ENCODE data around the gene APCDD1. TPM values are rescaled to one million over a fixed set of nuclear protein-coding genes. Genes with fewer than 3 reads are reported as not detected.

The APCDD1 gene
- total and polyA plus RNA-seq, 2 of the 13 experiments (the other 11 are each of a cell fraction or from before 2014, with no cell fraction given), result 2.1 to 8.6 TPM

DNA sequence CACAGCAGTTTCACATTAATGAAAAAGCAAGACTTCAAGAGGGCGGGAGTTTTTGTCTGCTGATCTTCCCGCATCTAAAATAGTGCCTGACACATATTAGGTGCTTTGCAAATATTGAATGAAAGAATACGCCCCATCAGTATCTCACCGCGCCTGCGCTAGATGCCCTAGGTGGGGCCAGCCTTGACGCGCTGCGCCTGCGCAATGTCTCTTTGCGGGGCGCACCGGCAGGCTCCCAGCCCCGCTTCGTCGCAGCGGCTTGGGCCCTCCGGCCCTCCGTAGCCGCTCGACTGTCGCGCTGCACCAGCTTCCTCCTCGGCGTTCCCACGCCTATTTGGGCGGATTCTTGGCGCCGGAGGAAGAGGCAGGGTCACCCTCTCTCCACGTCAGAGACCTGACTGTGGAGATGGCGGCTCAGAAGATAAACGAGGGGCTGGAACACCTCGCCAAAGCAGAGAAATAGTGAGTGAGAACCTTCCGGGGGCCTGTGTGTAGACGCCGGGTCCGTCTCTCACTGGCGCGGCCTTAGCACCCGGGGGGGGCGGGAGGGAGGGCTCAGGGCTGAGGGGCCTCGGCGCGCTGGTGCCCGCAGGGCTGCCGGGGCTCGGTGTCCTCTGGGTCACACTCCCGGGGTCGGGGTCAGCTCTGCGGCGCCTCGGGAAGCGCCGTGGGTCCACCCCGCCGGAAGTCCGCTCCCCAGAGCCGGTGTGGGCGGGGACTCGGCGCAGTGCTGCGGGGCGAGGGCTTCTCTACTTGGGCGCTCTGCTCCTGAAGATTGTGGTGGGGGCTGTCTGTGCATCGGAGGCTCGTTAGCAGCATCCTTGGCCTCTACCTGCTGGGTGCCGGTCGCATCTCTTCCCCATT is 71.5 kb downstream of the APCDD1 start, which contains the start of gene NAPG (continued):
- TF ChIP-seq, protein P1, sequence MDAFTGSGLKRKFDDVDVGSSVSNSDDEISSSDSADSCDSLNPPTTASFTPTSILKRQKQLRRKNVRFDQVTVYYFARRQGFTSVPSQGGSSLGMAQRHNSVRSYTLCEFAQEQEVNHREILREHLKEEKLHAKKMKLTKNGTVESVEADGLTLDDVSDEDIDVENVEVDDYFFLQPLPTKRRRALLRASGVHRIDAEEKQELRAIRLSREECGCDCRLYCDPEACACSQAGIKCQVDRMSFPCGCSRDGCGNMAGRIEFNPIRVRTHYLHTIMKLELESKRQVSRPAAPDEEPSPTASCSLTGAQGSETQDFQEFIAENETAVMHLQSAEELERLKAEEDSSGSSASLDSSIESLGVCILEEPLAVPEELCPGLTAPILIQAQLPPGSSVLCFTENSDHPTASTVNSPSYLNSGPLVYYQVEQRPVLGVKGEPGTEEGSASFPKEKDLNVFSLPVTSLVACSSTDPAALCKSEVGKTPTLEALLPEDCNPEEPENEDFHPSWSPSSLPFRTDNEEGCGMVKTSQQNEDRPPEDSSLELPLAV (CRISPR knock-in tag; conservative IDR thresholded peaks at IDR 0.05; ENCODE audit: low read depth), result no peak
- peak; percentile 37; the same call in 1 of the 2 replicates for TF ChIP-seq ZNF121 (CRISPR knock-in tag; IDR thresholded peaks at IDR 0.05)
- TF ChIP-seq TBL1XR1 (IDR thresholded peaks at IDR 0.05; ENCODE audit: borderline replicate concordance, low read length, partially characterized antibody), result peak; percentile 13
- TF ChIP-seq POLR2A (IDR thresholded peaks at IDR 0.05; ENCODE audit: insufficient read depth in 1 of 2, low read depth in 2 of 2, low read length in 2 of 2), result peak; percentile 63 to 77
- TF ChIP-seq ZSCAN20 (CRISPR knock-in tag; IDR thresholded peaks at IDR 0.05; ENCODE audit: borderline replicate concordance), result 0 out of 2 replicates have a peak, but pooled peaks have one; percentile 25
- TF ChIP-seq SP2 (CRISPR knock-in tag; IDR thresholded peaks at IDR 0.05), result no peak
- TF ChIP-seq PRMT3 (CRISPR knock-in tag; IDR thresholded peaks at IDR 0.05; ENCODE audit: borderline replicate concordance, low read depth), result no peak
- TF ChIP-seq HNF4A (CRISPR knock-in tag; IDR thresholded peaks at IDR 0.05), result peak; percentile 25; the same call in 1 of the 2 replicates
- TF ChIP-seq SP5 (CRISPR knock-in tag; IDR thresholded peaks at IDR 0.05; ENCODE audit: borderline replicate concordance, low read depth), result 0 out of 2 replicates have a peak, but pooled peaks have one; percentile 30
- TF ChIP-seq KDM2A (CRISPR knock-in tag; IDR thresholded peaks at IDR 0.05; ENCODE audit: borderline replicate concordance, low read depth), result peak; percentile 89
- TF ChIP-seq ZNF777 (CRISPR knock-in tag; IDR thresholded peaks at IDR 0.05), result 0 out of 2 replicates have a peak, but pooled peaks have one; percentile 44
- no peak for TF ChIP-seq ZNF326 (CRISPR knock-in tag; IDR thresholded peaks at IDR 0.05; ENCODE audit: borderline replicate concordance)
- TF ChIP-seq, protein P2, sequence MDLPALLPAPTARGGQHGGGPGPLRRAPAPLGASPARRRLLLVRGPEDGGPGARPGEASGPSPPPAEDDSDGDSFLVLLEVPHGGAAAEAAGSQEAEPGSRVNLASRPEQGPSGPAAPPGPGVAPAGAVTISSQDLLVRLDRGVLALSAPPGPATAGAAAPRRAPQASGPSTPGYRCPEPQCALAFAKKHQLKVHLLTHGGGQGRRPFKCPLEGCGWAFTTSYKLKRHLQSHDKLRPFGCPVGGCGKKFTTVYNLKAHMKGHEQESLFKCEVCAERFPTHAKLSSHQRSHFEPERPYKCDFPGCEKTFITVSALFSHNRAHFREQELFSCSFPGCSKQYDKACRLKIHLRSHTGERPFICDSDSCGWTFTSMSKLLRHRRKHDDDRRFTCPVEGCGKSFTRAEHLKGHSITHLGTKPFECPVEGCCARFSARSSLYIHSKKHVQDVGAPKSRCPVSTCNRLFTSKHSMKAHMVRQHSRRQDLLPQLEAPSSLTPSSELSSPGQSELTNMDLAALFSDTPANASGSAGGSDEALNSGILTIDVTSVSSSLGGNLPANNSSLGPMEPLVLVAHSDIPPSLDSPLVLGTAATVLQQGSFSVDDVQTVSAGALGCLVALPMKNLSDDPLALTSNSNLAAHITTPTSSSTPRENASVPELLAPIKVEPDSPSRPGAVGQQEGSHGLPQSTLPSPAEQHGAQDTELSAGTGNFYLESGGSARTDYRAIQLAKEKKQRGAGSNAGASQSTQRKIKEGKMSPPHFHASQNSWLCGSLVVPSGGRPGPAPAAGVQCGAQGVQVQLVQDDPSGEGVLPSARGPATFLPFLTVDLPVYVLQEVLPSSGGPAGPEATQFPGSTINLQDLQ (CRISPR knock-in tag; IDR thresholded peaks at IDR 0.05), result no peak
- TF ChIP-seq, protein P3, sequence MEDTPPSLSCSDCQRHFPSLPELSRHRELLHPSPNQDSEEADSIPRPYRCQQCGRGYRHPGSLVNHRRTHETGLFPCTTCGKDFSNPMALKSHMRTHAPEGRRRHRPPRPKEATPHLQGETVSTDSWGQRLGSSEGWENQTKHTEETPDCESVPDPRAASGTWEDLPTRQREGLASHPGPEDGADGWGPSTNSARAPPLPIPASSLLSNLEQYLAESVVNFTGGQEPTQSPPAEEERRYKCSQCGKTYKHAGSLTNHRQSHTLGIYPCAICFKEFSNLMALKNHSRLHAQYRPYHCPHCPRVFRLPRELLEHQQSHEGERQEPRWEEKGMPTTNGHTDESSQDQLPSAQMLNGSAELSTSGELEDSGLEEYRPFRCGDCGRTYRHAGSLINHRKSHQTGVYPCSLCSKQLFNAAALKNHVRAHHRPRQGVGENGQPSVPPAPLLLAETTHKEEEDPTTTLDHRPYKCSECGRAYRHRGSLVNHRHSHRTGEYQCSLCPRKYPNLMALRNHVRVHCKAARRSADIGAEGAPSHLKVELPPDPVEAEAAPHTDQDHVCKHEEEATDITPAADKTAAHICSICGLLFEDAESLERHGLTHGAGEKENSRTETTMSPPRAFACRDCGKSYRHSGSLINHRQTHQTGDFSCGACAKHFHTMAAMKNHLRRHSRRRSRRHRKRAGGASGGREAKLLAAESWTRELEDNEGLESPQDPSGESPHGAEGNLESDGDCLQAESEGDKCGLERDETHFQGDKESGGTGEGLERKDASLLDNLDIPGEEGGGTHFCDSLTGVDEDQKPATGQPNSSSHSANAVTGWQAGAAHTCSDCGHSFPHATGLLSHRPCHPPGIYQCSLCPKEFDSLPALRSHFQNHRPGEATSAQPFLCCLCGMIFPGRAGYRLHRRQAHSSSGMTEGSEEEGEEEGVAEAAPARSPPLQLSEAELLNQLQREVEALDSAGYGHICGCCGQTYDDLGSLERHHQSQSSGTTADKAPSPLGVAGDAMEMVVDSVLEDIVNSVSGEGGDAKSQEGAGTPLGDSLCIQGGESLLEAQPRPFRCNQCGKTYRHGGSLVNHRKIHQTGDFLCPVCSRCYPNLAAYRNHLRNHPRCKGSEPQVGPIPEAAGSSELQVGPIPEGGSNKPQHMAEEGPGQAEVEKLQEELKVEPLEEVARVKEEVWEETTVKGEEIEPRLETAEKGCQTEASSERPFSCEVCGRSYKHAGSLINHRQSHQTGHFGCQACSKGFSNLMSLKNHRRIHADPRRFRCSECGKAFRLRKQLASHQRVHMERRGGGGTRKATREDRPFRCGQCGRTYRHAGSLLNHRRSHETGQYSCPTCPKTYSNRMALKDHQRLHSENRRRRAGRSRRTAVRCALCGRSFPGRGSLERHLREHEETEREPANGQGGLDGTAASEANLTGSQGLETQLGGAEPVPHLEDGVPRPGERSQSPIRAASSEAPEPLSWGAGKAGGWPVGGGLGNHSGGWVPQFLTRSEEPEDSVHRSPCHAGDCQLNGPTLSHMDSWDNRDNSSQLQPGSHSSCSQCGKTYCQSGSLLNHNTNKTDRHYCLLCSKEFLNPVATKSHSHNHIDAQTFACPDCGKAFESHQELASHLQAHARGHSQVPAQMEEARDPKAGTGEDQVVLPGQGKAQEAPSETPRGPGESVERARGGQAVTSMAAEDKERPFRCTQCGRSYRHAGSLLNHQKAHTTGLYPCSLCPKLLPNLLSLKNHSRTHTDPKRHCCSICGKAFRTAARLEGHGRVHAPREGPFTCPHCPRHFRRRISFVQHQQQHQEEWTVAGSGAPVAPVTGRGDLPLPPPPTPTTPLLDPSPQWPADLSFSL (CRISPR knock-in tag; IDR thresholded peaks at IDR 0.05), result no peak
- TF ChIP-seq HNRNPLL (IDR thresholded peaks at IDR 0.05; ENCODE audit: low read depth, low read length, poor library complexity, severe bottlenecking), result peak; percentile 73
- TF ChIP-seq TCF7 (IDR thresholded peaks at IDR 0.05; ENCODE audit: low read depth), result no peak

Data from HepG2 (cell line).